Measurements from ENCODE around the gene JUN.

The JUN gene

DNA sequence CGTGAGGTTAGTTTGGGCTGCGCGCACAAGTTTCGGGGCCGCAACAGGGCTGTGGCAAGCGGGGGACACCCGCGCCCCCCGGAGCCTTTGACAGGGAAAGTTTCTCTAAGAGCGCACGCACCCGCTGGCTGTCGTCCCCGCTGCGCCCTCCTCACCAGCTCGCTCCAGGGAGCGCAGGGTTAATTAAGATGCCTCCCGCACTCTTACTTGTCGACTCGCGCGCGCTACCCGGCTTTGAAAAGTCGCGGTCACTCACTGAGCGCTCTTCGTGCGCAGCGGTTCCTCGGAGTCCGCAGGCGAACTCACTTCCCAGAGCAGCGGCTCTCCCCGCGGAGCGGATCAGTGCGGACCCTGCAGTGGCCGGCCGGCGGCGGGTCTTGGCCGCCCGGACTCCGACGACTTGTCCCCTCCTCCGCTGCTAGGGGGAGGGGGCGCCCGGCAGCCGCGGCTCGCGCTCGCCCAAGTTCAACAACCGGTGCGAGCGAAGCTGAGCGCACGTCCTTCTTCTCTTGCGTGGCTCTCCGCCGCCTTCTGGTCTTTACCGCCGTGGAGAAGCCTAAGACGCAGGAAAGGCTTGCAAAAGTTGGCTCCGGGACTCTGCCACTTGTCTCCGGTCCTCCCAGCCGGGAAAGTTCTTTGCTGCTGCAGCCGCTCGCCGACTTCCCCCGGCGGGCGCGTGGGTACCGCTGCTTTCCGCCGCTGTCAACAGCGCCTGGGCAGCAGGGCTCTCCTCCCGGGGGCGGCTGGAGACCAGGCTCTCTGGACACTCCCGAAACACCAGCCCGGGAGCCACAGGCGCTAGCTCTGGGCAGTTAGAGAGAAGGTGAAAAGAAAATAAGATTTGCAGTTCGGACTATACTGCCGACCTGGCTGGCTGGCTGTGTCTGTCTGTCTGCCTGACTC is 506 bp downstream of the JUN start:
- peak; percentile 39 for DNase-seq (ENCODE audit: low read depth)

DNA sequence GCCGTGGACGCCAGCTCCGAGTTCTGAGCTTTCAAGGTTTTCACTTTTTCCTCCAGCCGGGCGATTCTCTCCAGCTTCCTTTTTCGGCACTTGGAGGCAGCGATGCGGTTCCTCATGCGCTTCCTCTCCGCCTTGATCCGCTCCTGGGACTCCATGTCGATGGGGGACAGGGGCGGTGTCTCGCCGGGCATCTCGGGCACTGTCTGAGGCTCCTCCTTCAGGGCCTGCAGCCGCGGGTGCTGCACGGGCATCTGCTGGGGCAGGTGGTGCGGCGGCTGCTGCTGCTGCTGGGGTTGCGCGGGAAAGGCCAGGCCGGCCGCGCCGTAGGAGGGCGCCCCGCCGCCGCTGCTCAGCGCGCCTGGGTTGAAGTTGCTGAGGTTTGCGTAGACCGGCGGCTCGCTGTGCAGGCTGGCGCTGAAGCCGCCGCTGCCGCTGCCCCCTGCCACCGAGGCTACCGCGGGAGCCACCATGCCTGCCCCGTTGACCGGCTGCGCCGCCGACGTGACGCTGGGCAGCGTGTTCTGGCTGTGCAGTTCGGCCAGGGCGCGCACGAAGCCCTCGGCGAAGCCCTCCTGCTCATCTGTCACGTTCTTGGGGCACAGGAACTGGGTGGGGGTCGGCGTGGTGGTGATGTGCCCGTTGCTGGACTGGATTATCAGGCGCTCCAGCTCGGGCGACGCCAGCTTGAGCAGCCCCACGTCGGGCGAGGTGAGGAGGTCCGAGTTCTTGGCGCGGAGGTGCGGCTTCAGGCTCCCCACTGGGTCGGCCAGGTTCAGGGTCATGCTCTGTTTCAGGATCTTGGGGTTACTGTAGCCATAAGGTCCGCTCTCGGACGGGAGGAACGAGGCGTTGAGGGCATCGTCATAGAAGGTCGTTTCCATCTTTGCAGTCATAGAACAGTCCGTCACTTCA is 1.4 kb downstream of the JUN start:
- peak; percentile 26 for DNase-seq (ENCODE audit: low read depth)

DNA sequence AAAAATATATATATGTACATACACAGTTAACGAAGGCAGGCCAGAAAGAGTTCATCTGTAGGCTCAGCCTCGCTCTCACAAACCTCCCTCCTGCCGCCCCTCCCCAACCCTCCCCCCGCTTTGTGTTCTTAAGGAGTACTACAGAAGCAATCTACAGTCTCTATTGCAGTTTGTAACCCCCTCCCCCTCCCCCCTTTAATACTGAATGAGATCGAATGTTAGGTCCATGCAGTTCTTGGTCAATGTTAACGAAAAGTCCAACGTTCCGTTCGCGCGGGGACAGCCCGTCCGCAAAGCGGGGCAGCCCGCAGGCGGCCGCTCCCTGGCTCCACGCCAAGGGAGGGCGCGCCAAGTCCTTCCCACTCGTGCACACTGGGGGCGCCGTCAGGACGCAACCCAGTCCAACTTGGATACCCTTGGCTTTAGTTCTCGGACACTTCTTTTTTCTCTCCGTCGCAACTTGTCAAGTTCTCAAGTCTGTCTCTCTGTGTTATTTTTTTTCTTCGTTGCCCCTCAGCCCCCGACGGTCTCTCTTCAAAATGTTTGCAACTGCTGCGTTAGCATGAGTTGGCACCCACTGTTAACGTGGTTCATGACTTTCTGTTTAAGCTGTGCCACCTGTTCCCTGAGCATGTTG is 2.2 kb downstream of the JUN start:
- peak; percentile 35 for DNase-seq (ENCODE audit: low read depth)

DNA sequence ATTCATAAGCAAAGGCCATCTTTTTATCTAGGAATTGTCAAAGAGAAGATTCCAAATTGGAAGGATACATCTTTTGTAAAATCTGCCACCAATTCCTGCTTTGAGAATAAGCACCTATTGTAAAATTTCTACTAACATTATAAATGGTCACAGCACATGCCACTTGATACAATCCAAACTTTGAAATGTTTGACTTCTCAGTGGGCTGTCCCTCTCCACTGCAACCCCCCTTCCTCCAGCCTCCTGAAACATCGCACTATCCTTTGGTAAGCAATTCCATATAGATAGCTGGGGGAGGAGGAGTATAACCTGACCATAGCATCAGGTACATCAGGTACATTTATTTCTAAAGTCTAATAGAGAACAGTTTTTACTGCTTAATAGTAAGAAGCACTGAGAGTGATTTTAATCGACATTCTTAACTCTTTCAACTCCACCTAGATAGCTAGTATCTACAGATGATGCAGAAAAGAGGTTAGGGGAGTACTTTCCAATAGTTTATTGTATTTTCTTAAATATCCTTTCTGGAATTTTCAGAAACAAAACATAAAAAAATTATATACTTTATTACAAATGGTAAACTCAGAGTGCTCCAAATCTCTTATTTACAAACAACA is 2.9 kb downstream of the JUN start:
- no peak for DNase-seq (ENCODE audit: low read depth)

GRCh38 chr1:58780411-58780810 is 3.4 kb downstream of the JUN start:
- DNase-seq (ENCODE audit: low read depth), result no peak

DNA sequence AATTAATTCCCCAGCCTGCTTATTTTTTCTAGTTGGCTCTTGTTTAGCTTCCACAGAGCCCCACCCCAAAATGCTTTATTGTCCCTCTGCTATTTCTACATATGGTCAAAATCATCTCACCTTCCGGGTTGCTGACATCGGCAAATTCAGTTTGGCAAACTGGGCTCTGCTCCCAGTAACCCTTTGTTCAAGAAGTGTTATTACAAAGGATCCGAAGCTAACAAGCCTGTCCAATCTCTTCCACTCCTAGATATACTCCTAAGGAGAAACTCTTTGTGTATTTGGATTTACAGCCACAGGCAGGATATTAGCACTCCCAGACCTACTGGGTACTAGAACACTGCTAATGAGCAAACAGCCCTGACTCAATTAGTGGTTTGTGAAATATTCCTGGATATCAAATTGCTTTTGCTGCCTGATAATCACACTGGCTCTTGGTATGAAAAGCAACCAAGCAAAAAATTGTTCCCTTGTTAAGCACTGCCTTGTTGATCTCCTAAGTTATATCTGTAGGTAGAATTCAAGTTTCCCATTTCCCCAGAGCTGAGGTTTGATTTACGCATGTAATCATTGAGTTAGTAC is 4.0 kb downstream of the JUN start:
- DNase-seq (ENCODE audit: low read depth), result no peak

GRCh38 chr1:58779059-58779754 is 4.6 kb downstream of the JUN start:
- DNase-seq (ENCODE audit: low read depth), result no peak

- DNase-seq (ENCODE audit: low read depth), result no peak
Observed at GRCh38 chr1:58778385-58779000, 5.4 kb downstream of the JUN start.

GRCh38 chr1:58774027-58774426 is 9.8 kb downstream of the JUN start:
- DNase-seq (ENCODE audit: low read depth), result no peak

DNA sequence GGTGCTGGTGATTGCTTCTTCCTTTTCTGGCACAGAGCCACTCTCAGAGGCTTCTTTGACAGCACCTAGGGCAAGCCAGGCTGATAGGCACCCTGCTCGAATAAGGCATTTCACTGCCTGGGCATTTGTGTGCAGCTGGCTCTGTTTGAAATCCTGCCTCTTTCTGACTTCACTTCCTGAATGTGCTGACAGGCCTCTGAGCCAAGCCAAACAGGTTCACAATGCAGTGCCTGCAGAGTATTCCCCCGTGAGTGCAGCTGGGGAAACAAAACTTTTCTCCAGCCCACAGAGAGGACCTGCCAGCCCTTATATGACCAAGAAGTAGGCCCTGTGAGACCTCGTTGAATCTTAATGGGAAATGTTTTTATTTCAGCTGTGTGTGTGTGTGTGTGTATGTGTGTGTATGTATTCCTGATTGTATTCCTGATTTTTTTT is 10.4 kb downstream of the JUN start:
- DNase-seq (ENCODE audit: low read depth), result no peak

- DNase-seq (ENCODE audit: low read depth), result no peak
Observed at GRCh38 chr1:58769809-58770320, 14.0 kb downstream of the JUN start.

GRCh38 chr1:58768971-58769808 is 14.7 kb downstream of the JUN start:
- peak; percentile 39 for DNase-seq (ENCODE audit: low read depth)

DNA sequence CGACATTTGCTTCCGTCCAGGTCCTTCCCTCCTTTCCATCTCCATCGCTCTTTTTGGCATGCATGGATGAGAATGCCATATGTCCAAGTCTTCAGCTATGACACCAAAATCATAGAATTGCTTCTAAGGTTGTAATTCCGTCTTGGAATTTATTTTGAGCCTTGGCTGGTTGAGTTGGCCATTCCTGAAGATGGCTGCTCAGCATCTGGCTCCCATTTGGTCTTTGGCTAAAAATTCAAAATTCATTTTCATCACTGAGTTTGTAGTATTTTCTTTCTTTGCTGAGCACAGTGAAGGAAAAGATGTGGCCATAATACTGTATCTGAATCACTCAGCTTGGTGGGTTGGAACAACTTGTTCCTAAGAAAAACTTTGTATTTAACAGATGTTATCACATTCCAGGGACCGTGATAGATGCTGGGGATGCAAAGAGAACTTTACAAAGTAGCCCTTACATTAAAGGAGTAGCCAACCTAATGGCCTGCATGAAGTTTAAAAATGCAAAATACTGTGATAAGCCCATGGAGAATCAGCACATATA is 15.6 kb downstream of the JUN start:
- no peak for DNase-seq (ENCODE audit: low read depth)

DNA sequence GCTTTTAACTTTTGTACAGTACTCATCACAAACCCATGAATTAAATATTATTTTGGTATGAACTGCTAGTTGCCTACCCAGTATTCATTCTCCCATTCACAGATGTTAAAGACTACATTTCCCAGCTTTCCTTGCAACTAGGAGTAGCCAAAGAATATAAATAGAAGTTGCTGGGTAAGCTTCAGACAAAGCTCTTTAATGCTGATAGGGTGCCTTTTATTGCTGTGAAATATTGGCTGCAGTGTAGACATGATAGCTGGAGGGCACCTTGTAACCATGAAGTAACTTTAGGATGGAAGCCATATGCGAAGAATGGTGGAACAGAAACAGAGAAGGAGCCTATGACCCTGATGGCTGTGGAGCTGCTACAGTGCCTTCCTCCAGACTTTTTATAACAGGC is 16.7 kb downstream of the JUN start:
- DNase-seq (ENCODE audit: low read depth), result no peak

GRCh38 chr1:58765441-58765840 is 18.4 kb downstream of the JUN start:
- no peak for DNase-seq (ENCODE audit: low read depth)

GRCh38 chr1:58765006-58765405 is 18.8 kb downstream of the JUN start:
- no peak for DNase-seq (ENCODE audit: low read depth)

GRCh38 chr1:58764294-58764978 is 19.4 kb downstream of the JUN start:
- DNase-seq (ENCODE audit: low read depth), result no peak

- DNase-seq (ENCODE audit: low read depth), result no peak
Observed at GRCh38 chr1:58763214-58763613, 20.6 kb downstream of the JUN start.
